Ishikawa (cell line): Measurements from ENCODE around the gene KCNQ1.

Source experiments
- EP300 ChIP-seq: IDR thresholded peaks from 2 replicates; pipeline ENCODE4 v1.6.1; 2012; ENCODE audit warnings: borderline replicate concordance
- RAD21 ChIP-seq: IDR thresholded peaks from 2 replicates; pipeline ENCODE4 v1.6.1; 2012; ENCODE audit warnings: low read depth
- TAF1 ChIP-seq: IDR thresholded peaks from 2 replicates; pipeline ENCODE4 v1.6.1; 2012; ENCODE audit warnings: low read depth, mild to moderate bottlenecking
- USF1 ChIP-seq: IDR thresholded peaks from 2 replicates; pipeline ENCODE4 v1.6.1; 2012

- TF ChIP-seq RAD21: no peak
- no peak for TF ChIP-seq USF1
- TF ChIP-seq TAF1: no peak
- no peak for TF ChIP-seq EP300
Measured at GRCh38 chr11:2468363-2469235, 23.8 kb downstream of the KCNQ1 start.
